H7 (cell line): Measurements from ENCODE around the gene DYDC2. TPM values are rescaled to one million over a fixed set of nuclear protein-coding genes. Genes with fewer than 3 reads are reported as not detected.
"Not testable (repeated sequence)": the region's sequence is repeated elsewhere in the genome, so short reads cannot be mapped to it uniquely, and the experiment has no call there.

Experiments used
- DNase-seq: peaks from one replicate; pipeline ENCODE4 v3.0.0; 2012
- H3K27me3 ChIP-seq: 2 replicates; pipeline ENCODE4 v1.6.0; 2011; ENCODE audit warnings: mild to moderate bottlenecking, low read length; ENCODE audit not compliant: control insufficient read depth, insufficient read depth
- H3K36me3 ChIP-seq: replicated peaks from 2 replicates; pipeline ENCODE4 v1.5.1; 2011; ENCODE audit warnings: low read length; ENCODE audit not compliant: control insufficient read depth, insufficient read depth
- H3K4me3 ChIP-seq: 2 replicates; pipeline ENCODE4 v1.5.1; 2011; ENCODE audit warnings: low read depth, mild to moderate bottlenecking, control low read depth, low read length, moderate library complexity; ENCODE audit not compliant: insufficient read depth
- total RNA-seq: library from RNA; depleted of rRNA; stranded (reverse); fragments of >200 nt; shearing (Covaris generic); gene quantifications from 2 replicates; pipeline ENCODE4 v1.2.3, GENCODE V29; 2014; rRNA removed

Gene DYDC2
- total RNA-seq, 1 experiment from 2014 or later: 0.97 TPM

DNA sequence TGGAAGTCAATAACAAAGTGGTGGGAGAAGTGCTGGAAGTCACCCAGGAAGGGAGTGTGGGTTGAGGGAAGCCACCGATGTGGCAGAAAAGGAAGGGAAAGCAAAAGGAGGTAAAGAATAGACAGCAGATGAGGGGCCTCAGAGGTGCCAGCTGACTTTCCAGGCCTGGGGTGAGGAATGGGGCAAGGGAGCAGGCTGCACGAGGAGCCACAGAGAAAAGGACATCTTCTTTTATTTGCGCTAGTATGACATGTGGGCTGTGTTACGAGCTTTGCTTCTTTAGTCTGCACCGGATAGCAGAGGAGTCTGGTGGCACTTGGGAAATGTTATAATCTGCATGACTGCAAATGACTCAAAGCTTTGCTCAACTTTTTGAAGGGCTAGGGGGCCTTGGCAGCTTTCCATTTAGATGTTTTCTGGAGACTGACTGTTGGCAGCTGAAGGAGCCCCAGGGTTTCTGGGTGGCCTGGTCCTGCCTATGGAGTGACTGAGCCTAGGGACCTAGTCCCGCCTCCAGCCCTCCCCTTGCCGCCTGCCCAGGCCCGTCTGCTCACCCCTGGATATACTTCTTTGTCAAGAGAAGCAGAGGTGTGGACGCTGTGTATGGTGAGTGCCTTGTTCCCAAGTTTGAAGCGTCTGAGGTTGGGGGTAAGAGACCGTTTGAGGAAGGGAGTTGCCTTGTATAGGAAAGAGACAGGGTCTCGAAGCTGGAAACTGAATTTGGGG lies 56.9 kb downstream of the DYDC2 start:
- Histone ChIP-seq H3K4me3 (no peak overlapping the region), H3K27me3 (peaks cover 14% of the 10 kb centered on the region), H3K36me3 (no peaks in the 10 kb centered on the region)
- DNase-seq: no peak

GRCh38 chr10:80414142-80414895 lies 57.7 kb downstream of the DYDC2 start:
- Histone ChIP-seq H3K4me3 (no peak overlapping the region), H3K27me3 (peaks cover 6% of the 10 kb centered on the region; the same call in 1 of the 2 replicates), H3K36me3 (no peaks in the 10 kb centered on the region)
- DNase-seq: no peak

- no peaks in the 10 kb centered on the region; the same call in 1 of the 2 replicates for H3K27me3 ChIP-seq
- no peak overlapping the region for H3K4me3 ChIP-seq
- H3K36me3 ChIP-seq: no peaks in the 10 kb centered on the region; the same call in 1 of the 2 replicates
- no peak for DNase-seq
Observed at GRCh38 chr10:80415734-80416478, 59.3 kb downstream of the DYDC2 start.

DNA sequence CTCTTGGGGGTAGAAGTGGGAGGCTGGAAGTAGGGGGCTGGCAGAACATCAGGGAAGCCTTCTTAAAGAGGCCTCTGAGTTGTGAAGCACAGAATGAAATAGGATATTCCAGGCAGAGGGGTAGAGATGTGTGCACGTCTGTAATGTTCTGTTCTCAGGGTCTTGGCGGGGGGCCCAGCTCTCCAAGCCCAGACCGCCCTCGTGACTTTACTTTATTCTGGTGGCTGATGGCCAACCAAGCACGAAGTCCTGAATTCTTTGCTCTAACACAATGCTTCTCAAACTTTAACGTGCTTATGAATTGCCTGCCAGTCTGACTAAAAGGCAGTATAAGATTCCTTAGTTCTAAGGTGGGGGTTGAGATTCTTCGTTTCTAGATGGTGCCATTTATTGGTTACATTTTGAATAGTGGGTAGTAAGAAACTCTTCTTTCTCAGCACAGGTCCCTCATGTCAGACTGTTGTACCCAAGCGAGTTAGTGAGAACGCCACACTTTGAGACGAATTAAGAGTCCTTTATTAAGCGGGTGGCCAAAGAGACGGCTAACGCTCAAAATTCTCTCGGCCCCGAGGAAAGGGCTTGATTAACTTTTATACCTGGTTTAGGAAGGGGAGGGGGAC lies 60.0 kb downstream of the DYDC2 start:
- Histone ChIP-seq H3K27me3 (no peaks in the 10 kb centered on the region; the same call in 1 of the 2 replicates), H3K36me3 (no peaks in the 10 kb centered on the region; the same call in 1 of the 2 replicates), H3K4me3 (no peak overlapping the region)
- DNase-seq: peak; percentile 41

DNA sequence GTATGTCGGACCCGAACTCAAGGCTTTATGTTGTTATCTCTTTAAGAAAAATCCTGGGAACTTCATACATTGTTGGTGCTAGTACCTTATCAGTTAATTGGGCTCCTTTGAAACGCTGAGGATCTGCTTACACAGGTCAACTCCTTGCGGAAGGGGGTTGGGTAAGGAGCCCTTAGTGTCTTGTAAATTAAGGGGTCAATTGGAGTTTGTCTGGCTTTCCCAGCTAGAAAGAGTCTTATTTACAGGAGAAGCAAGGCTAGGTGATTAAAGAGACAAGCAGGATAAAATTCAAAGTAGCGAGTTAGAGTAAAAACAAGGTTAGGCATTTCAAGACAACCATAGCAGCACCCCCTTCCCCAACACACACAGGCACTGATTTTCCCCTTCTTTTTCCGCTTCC lies 60.7 kb downstream of the DYDC2 start:
- not testable (repeated sequence) for H3K27me3 ChIP-seq, H3K36me3 ChIP-seq, DNase-seq, H3K4me3 ChIP-seq

Other genes starting within 250 kb of the DYDC2 start
- 4.9 and 5.1 TPM in 2 replicates for gene PLAC9, start 224.1 kb upstream of the DYDC2 start, total RNA-seq
- 42.1 and 67.3 TPM in 2 replicates for gene ANXA11, start 151.2 kb upstream of the DYDC2 start, total RNA-seq
- 0.07 and 0.52 TPM in 2 replicates for gene MAT1A, start 67.1 kb upstream of the DYDC2 start, total RNA-seq
- gene DYDC1, start within 50 bp of the DYDC2 start, total RNA-seq: not detected in 2 replicates
- 35.0 and 36.1 TPM in 2 replicates for gene PRXL2A, start 51.8 kb downstream of the DYDC2 start, total RNA-seq
- gene TSPAN14, start 97.5 kb downstream of the DYDC2 start, total RNA-seq: 36.3 and 37.6 TPM in 2 replicates
- gene SH2D4B, start 181.1 kb downstream of the DYDC2 start, total RNA-seq: not detected in 2 replicates